ENCODE data around the gene CDX2.

CDX2 gene

GRCh38 chr13:27923794-27924528 is 45.2 kb downstream of the CDX2 start:
- DNase-seq (ENCODE audit: low read depth) = no peak
- no peak overlapping the region for H3K4me3 ChIP-seq (replicated peaks; ENCODE audit: low read depth, low read length)
- TF ChIP-seq CTCF (IDR thresholded peaks at IDR 0.05; ENCODE audit: low read length, missing control alignments) = no peak

GRCh38 chr13:27922883-27923612 is 46.1 kb downstream of the CDX2 start:
- no peak overlapping the region for H3K4me3 ChIP-seq (replicated peaks; ENCODE audit: low read depth, low read length)
- no peak for TF ChIP-seq CTCF (IDR thresholded peaks at IDR 0.05; ENCODE audit: low read length, missing control alignments)
- DNase-seq (ENCODE audit: low read depth) = no peak

- no peak overlapping the region for H3K4me3 ChIP-seq (replicated peaks; ENCODE audit: low read depth, low read length)
- no peak for TF ChIP-seq CTCF (IDR thresholded peaks at IDR 0.05; ENCODE audit: low read length, missing control alignments)
- DNase-seq (ENCODE audit: low read depth) = no peak
Measured at GRCh38 chr13:27921961-27922882, 46.9 kb downstream of the CDX2 start.

- peak overlapping the region; percentile 33 for H3K4me3 ChIP-seq (replicated peaks; ENCODE audit: low read depth, low read length)
- no peak for TF ChIP-seq CTCF (IDR thresholded peaks at IDR 0.05; ENCODE audit: low read length, missing control alignments)
- no peak for DNase-seq (ENCODE audit: low read depth)
Measured at GRCh38 chr13:27921421-27921960, 47.6 kb downstream of the CDX2 start.

- peak overlapping the region; percentile 33 for H3K4me3 ChIP-seq (replicated peaks; ENCODE audit: low read depth, low read length)
- TF ChIP-seq CTCF (IDR thresholded peaks at IDR 0.05; ENCODE audit: low read length, missing control alignments) = no peak
- DNase-seq (ENCODE audit: low read depth) = peak; percentile 13
Measured at GRCh38 chr13:27920677-27921420, 48.3 kb downstream of the CDX2 start.
